Activated CD4-positive, alpha-beta T cell treated with anti-CD3 and anti-CD28 coated beads, Interleukin-10, Interleukin-2, amounts not matched to agents 100 ng/mL and 50 ng/mL, durations not matched to agents 16 hours and 8 hours (primary cell): ENCODE measurements around the gene ZNF574.

ENCODE experiments used
- DNase-seq: peaks from one replicate; pipeline ENCODE4 v3.0.0-alpha.2; 2020

Gene ZNF574

GRCh38 chr19:42130254-42130573, 54.2 kb downstream of the ZNF574 start:
- DNase-seq = no peak
